ENCODE results near the gene PIEZO2.

DNA sequence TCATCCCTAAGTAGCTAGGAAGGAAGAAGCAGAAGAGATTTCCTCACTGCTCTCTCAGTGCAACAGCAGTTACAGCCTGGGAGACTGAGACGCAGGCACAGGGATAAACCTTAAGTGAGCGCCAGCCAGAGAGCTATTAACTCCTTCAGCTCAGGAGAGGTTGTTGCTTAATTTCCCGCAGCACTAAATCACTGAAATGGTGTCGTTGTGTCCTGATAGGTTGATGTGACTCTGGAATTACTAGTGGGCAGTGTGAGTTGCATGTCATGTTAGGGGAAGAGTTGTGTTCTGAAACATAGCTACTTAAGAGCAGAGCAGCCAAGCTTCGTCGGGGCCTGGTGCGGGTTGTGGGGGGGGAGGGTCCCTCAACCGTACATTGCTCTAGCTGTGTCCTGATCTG is 397.7 kb downstream of the PIEZO2 start:
- TF ChIP-seq, protein P1, sequence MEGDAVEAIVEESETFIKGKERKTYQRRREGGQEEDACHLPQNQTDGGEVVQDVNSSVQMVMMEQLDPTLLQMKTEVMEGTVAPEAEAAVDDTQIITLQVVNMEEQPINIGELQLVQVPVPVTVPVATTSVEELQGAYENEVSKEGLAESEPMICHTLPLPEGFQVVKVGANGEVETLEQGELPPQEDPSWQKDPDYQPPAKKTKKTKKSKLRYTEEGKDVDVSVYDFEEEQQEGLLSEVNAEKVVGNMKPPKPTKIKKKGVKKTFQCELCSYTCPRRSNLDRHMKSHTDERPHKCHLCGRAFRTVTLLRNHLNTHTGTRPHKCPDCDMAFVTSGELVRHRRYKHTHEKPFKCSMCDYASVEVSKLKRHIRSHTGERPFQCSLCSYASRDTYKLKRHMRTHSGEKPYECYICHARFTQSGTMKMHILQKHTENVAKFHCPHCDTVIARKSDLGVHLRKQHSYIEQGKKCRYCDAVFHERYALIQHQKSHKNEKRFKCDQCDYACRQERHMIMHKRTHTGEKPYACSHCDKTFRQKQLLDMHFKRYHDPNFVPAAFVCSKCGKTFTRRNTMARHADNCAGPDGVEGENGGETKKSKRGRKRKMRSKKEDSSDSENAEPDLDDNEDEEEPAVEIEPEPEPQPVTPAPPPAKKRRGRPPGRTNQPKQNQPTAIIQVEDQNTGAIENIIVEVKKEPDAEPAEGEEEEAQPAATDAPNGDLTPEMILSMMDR (IDR thresholded peaks at IDR 0.05), result no peak
- no peak for TF ChIP-seq POLR2A (IDR thresholded peaks at IDR 0.05)
- no peak for TF ChIP-seq POLR2AphosphoS5 (IDR thresholded peaks at IDR 0.05)
- no peak for TF ChIP-seq EP300 (IDR thresholded peaks at IDR 0.05)
